Body of pancreas (tissue), 4 donors: Measurements from ENCODE around the gene TFB1M. TPM values are rescaled to one million over a fixed set of nuclear protein-coding genes. Genes with fewer than 3 reads are reported as not detected.
"Not testable (repeated sequence)": the region's sequence is repeated elsewhere in the genome, so short reads cannot be mapped to it uniquely, and the experiment has no call there.

Source experiments
- ATAC-seq: fragments of 150-250 bp; one replicate; pipeline ENCODE4 v1.9.1; 2016
- DNase-seq, 4 donors: peaks; one replicate each; pipeline ENCODE4 v3.0.0-alpha.2; 2019
- H3K27ac ChIP-seq, 4 donors: fragments of 200-600 bp; sonication (generic); 1 replicate in 3 of 4; 2 replicates in 1 of 4; pipeline versions ENCODE4 v1.5.1 to v1.6.1; 2016 to 2019; ENCODE audit warnings: mild to moderate bottlenecking in 1 of 4, mixed read lengths in 1 of 4, moderate library complexity in 1 of 4
- H3K27me3 ChIP-seq, 2 donors: fragments of 200-600 bp; sonication (generic); one replicate each; pipeline ENCODE4 v1.6.0; 2016; ENCODE audit warnings: mild to moderate bottlenecking in 1 of 2
- H3K36me3 ChIP-seq, 2 donors: fragments of 200-600 bp; sonication (generic); replicated peaks in 1 of 2; 2 replicates each; pipeline ENCODE4 v1.5.1; 2016; ENCODE audit warnings: low read depth in 2 of 2; ENCODE audit not compliant: insufficient read depth in 1 of 2
- H3K4me1 ChIP-seq: fragments of 200-600 bp; sonication (generic); one replicate; pipeline ENCODE4 v1.6.0; 2016
- H3K4me3 ChIP-seq, 2 donors: fragments of 200-600 bp; sonication (generic); 1 replicate in 1 of 2; 2 replicates in 1 of 2; pipeline ENCODE4 v1.5.1; 2016 to 2019
- H3K9me3 ChIP-seq, 3 donors: fragments of 200-600 bp; sonication (generic); 1 replicate in 2 of 3; 2 replicates in 1 of 3; pipeline ENCODE4 v1.5.1; 2016
- POLR2A ChIP-seq, 3 donors: fragments of 450-650 bp; IDR thresholded peaks; one replicate each; pipeline ENCODE4 v1.6.1; 2016; ENCODE audit warnings: antibody characterized with exemption in 3 of 3, mild to moderate bottlenecking in 2 of 3
- WGBS, 2 donors: methylation state at CpG; one replicate each; pipeline ENCODE4 v1.1.5; 2017; 5-methylcytosine and 5-hydroxymethylcytosine counted together
- intact Hi-C: fragments of 100-400 bp; cut with DNase I; formaldehyde crosslinking; loops from one replicate; pipeline ENCODE4 v1.15.1; 2023
- total RNA-seq, 2 donors: library from RNA; depleted of rRNA; stranded (reverse); fragments of >200 nt; gene quantifications; one replicate each; pipeline ENCODE4 v1.1.0, GENCODE V29; 2016
- TF ChIP-seq, protein P1 (sequence below), 7 experiments: fragments of 450-650 bp in 4 of 7; fragments of 200-600 bp in 3 of 7; sonication (generic) in 3 of 7; IDR thresholded peaks; one replicate each; pipeline ENCODE4 v1.5.1; 2016 to 2019; ENCODE audit warnings: antibody characterized with exemption in 7 of 7

Gene TFB1M
- total RNA-seq, 2 donors from 2014 or later = 8.8 to 9.9 TPM

DNA sequence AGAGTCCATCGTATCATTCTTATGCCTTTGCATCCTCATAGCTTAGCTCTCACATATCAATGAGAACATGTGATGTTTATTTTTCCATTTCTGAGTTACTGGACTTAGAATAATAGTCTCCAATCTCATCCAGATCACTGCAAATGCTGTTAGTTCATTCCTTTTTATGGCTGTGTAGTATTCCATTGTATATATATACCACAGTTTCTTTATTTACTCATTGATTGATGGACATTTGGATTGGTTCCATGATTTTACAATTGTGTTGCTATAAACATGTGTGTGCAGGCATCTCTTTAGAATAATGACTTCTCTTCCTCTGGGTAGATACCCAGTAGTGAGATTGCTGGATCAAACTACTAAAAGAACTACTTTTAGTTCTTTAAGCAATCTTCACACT, 21.0 kb upstream of the TFB1M start:
- no peak overlapping the region for H3K27ac ChIP-seq
- ATAC-seq (no peak), DNase-seq (no peak)
- no peaks in the 10 kb centered on the region for H3K36me3 ChIP-seq
- H3K4me3 ChIP-seq = no peak overlapping the region
- no peaks in the 10 kb centered on the region for H3K9me3 ChIP-seq
- TF ChIP-seq POLR2A (IDR thresholded peaks at IDR 0.05) = no peak
- TF ChIP-seq, protein P1, sequence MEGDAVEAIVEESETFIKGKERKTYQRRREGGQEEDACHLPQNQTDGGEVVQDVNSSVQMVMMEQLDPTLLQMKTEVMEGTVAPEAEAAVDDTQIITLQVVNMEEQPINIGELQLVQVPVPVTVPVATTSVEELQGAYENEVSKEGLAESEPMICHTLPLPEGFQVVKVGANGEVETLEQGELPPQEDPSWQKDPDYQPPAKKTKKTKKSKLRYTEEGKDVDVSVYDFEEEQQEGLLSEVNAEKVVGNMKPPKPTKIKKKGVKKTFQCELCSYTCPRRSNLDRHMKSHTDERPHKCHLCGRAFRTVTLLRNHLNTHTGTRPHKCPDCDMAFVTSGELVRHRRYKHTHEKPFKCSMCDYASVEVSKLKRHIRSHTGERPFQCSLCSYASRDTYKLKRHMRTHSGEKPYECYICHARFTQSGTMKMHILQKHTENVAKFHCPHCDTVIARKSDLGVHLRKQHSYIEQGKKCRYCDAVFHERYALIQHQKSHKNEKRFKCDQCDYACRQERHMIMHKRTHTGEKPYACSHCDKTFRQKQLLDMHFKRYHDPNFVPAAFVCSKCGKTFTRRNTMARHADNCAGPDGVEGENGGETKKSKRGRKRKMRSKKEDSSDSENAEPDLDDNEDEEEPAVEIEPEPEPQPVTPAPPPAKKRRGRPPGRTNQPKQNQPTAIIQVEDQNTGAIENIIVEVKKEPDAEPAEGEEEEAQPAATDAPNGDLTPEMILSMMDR (IDR thresholded peaks at IDR 0.05) = no peak
- no peaks in the 10 kb centered on the region for H3K4me1 ChIP-seq
- H3K27me3 ChIP-seq = no peaks in the 10 kb centered on the region
- WGBS, 2 donors = 93 to 95% methylated on average over 1 of the region's 1 CpG
- intact Hi-C loops = no loop called here

DNA sequence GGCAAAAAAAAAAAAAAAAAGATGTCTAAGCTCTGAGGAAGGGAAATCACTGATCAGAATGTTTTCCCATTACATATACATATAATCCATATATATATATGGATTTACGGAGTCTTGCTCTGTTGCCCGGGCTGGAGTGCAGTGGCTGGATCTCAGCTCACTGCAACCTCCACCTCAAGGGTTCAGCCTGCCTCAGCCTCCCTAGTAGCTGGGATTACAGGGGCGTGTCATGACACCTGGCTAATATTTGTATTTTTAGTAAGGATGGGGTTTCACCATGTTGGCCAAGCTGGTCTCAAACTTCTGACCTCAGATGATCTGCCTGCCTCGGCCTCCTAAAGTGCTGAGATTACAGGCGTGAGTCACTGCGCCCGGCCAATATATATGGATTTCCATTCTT, 19.8 kb upstream of the TFB1M start:
- DNase-seq, H3K4me1 ChIP-seq, intact Hi-C loops, H3K4me3 ChIP-seq, H3K27ac ChIP-seq, H3K9me3 ChIP-seq, H3K36me3 ChIP-seq, ATAC-seq, H3K27me3 ChIP-seq: not testable (repeated sequence)
- WGBS, 2 donors = 86 to 91% methylated on average over 7 of the region's 7 CpGs

DNA sequence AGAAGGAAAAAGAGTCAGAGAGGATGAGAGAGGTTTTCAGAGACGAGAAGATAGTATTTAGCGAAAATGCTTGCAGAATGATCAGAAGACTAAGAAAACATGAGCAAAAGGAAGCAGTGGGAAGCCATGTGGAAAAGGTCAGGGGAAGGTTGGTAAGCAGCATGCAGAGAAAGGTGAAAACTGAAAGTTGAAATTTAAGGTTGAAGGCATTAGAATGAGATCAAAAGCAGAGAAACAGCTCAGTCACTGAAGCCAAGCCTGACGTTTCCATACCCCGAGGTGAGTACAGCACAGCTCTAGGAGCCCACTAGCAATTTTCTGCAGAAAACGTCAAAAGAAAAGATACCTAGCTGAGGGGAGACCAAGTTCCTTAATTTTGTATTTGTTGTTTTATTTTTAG, 19.1 kb upstream of the TFB1M start:
- no peaks in the 10 kb centered on the region for H3K36me3 ChIP-seq
- peaks cover 12% of the 10 kb centered on the region for H3K4me1 ChIP-seq
- no peak overlapping the region for H3K4me3 ChIP-seq
- intact Hi-C loops = no loop called here
- no peak for TF ChIP-seq POLR2A (IDR thresholded peaks at IDR 0.05)
- TF ChIP-seq, protein P1 (IDR thresholded peaks at IDR 0.05) = no peak
- 61 to 71% methylated on average over 5 of the region's 5 CpGs for WGBS, 2 donors
- ATAC-seq = no peak
- no peaks in the 10 kb centered on the region for H3K9me3 ChIP-seq
- no peak overlapping the region for H3K27ac ChIP-seq
- H3K27me3 ChIP-seq = no peaks in the 10 kb centered on the region
- no peak for DNase-seq

DNA sequence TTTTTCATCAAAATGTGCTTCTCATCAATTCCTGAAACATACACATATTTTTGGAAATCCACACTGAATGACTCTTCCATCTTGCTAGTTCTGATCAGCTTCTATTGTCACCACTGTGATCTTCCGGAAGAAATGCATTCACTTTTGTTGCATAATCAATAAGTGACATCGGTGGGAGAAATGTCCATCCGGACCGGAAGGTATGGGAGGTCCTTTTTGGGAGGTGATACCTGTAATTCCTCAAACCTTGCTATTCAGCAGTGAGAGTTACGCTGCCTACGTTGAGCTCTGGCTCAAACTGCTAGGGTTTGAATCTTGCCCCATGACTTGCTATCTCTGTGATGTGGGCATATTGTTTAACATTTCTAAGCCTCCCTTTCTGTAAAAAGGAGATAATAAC, 16.6 kb upstream of the TFB1M start:
- TF ChIP-seq POLR2A (IDR thresholded peaks at IDR 0.05) = no peak
- TF ChIP-seq, protein P1 (IDR thresholded peaks at IDR 0.05) = no peak
- ATAC-seq (no peak), DNase-seq (no peak)
- Histone ChIP-seq H3K4me1 (peaks cover 21% of the 10 kb centered on the region), H3K4me3 (no peak overlapping the region), H3K36me3 (no peaks in the 10 kb centered on the region), H3K27ac (no peak overlapping the region), H3K27me3 (no peaks in the 10 kb centered on the region), H3K9me3 (no peaks in the 10 kb centered on the region)
- 88 to 89% methylated on average over 6 of the region's 6 CpGs for WGBS, 2 donors
- intact Hi-C loops = no loop called here

DNA sequence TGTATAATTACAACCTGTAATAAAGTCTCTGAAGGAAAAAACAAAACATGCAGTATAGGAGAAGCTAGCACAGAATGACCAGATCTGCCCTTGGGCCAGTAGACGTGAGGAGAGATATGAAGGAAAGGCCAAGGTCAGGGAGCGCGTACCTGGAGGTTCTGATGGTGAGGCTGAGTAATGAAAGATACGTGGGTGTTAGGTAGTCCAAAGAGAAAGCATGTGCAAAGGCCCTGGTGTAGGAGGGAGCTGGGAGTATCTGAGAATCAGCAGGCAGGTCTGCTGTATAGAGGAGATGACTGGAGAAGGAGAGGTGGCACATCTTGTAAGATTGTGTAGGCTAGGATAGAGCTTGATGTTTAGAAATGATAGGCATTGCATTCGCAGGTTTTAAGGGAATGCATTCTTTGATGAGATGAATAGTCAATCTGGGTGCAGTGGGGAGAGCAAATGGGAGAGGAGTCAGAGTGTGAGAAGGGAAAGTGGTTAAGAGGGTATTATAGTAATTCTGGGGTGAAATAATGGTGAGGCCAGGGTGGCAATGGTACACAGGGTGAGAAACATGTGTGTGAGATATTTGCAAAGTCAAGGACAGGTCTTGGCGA, 15.9 kb upstream of the TFB1M start:
- H3K4me1 ChIP-seq = peaks cover 21% of the 10 kb centered on the region
- H3K4me3 ChIP-seq = no peak overlapping the region
- ATAC-seq (no peak), DNase-seq (no peak)
- intact Hi-C loops = no loop called here
- H3K9me3 ChIP-seq = no peaks in the 10 kb centered on the region
- H3K27ac ChIP-seq = no peak overlapping the region
- H3K36me3 ChIP-seq = no peaks in the 10 kb centered on the region
- no peaks in the 10 kb centered on the region for H3K27me3 ChIP-seq
- 71 to 73% methylated on average over 6 of the region's 6 CpGs for WGBS, 2 donors
- TF ChIP-seq, protein P1 (IDR thresholded peaks at IDR 0.05) = no peak
- TF ChIP-seq POLR2A (IDR thresholded peaks at IDR 0.05) = no peak
